HUES48 (cell line): ENCODE measurements around the gene CAAP1.
"Not testable (repeated sequence)": the region's sequence is repeated elsewhere in the genome, so short reads cannot be mapped to it uniquely, and the experiment has no call there.

Source experiments
- H3K27ac ChIP-seq: one replicate; pipeline ENCODE4 v1.7.0; 2013; ENCODE audit warnings: low read depth, low read length, inconsistent platforms
- H3K27me3 ChIP-seq: 2 replicates; pipeline ENCODE4 v1.6.1; 2013; ENCODE audit warnings: mild to moderate bottlenecking, low read length; ENCODE audit not compliant: control insufficient read depth, insufficient read depth
- H3K36me3 ChIP-seq: 2 replicates; pipeline ENCODE4 v1.6.1; 2013; ENCODE audit warnings: low read length; ENCODE audit not compliant: control insufficient read depth, insufficient read depth
- H3K4me1 ChIP-seq: 2 replicates; pipeline ENCODE4 v1.6.1; 2013; ENCODE audit warnings: mild to moderate bottlenecking, low read length; ENCODE audit not compliant: control insufficient read depth, insufficient read depth
- H3K4me3 ChIP-seq: 2 replicates; pipeline ENCODE4 v1.5.1; 2013; ENCODE audit warnings: mild to moderate bottlenecking, low read depth, low read length
- H3K9ac ChIP-seq: 2 replicates; pipeline ENCODE4 v1.6.1; 2013; ENCODE audit warnings: mild to moderate bottlenecking, low read depth, low read length, moderate library complexity
- H3K9me3 ChIP-seq: 2 replicates; pipeline ENCODE4 v1.6.1; 2013; ENCODE audit warnings: low read length; ENCODE audit not compliant: control insufficient read depth, insufficient read depth

CAAP1 gene

DNA sequence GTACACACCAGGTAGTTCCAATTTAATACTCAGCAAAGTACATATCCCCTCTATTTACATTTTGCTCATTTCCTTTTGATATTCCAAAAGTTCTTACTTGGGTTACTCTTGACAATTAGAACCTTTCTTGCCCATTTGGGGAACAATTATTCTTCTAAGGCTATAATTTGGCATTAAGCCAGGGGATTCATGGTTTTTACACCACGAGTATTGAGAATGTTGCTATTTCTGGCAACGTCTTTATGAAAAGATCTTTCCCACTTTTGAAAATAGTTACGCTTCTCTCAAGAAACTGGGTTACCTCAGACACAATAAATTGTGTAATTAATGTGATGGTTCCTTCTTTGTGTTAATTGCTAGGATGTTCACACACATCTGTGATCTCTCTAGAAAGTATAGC is 11.5 kb upstream of the CAAP1 start:
- Histone ChIP-seq H3K36me3 (peaks cover 54% of the 10 kb centered on the region), H3K4me3 (no peak overlapping the region), H3K9ac (no peak overlapping the region), H3K27me3 (no peaks in the 10 kb centered on the region), H3K27ac (no peak overlapping the region), H3K4me1 (no peaks in the 10 kb centered on the region), H3K9me3 (no peaks in the 10 kb centered on the region)

DNA sequence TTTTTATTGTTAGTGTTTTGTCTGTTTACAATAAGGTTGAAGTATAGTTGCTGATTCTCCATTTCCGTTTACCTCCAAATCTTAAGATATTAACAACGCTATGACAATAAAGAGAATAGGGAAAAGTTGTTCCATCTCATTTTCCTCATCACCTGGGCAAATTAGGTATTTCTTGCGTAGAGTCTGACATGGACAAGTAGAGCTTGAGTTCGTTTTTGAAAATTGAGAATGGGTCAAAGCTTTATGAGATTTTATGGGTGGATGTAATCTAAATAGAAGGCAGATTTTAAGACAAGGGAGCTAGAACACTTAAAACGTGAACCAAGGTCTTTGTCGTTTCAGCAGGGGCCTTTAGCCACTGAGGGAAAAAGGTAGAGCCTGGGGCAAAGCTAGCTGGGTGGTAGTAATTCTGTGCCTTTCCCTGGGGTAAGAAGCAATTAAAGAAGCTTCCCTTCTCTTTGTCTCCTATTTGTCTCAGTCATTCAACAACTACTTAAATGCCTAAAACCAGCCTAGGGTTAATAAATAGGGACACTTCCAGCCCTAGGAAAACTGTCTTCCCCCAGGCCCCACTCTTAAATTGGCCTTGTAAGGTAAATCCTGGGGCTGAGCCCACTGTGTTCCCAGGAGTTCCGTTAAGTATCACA is 551 bp upstream of the CAAP1 start:
- peak overlapping the region; percentile 100 for H3K27ac ChIP-seq
- no peaks in the 10 kb centered on the region for H3K36me3 ChIP-seq
- no peaks in the 10 kb centered on the region for H3K9me3 ChIP-seq
- H3K4me1 ChIP-seq: peaks cover 11% of the 10 kb centered on the region
- no peaks in the 10 kb centered on the region for H3K27me3 ChIP-seq
- H3K4me3 ChIP-seq: peak overlapping the region; percentile 99
- H3K9ac ChIP-seq: peak overlapping the region; percentile 98

DNA sequence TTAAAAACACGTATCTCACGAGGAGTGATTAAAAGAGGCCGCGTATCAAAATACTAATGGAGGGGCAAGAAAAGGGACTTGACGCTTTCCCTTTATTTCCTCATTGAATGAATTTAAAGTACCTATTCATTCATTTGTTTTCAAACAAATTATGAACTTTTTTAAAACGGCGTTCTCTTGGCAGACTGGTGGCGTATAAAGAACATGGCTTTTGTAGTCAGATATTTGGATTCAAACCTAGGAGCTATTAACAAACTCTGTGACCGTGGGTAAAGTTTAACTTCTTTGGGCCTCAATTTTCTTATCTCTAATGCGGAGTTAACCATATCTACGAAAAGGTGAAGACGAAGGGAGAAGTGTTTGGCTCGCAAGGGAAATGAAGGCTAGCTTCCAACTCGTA is 876 bp downstream of the CAAP1 start:
- H3K4me3 ChIP-seq: peak overlapping the region; percentile 99
- H3K36me3 ChIP-seq: peaks cover 6% of the 10 kb centered on the region; the same call in 1 of the 2 replicates
- peak overlapping the region; percentile 100 for H3K27ac ChIP-seq
- peak overlapping the region; percentile 98 for H3K9ac ChIP-seq
- H3K27me3 ChIP-seq: no peaks in the 10 kb centered on the region
- no peaks in the 10 kb centered on the region for H3K9me3 ChIP-seq
- H3K4me1 ChIP-seq: peaks cover 11% of the 10 kb centered on the region

DNA sequence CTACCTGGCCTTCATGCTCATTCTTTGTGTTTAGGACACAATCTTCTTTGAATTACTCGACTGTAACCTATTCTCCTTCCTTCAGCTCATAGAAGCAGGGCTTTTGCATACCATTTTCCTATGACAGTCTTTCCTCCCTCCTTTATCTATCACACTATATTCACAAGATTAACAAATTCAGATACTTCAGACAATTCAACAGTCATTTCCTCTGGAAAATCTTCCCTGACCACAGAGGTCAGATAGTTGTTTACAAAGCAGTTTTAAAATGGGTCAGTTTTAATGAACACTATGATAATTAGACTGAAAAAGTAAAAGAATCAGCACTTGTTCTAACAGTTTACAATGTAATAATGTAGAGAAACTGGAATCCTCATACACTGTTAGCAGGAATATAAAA is 4.3 kb downstream of the CAAP1 start:
- Histone ChIP-seq H3K9ac (no peak overlapping the region), H3K4me1 (peaks cover 4% of the 10 kb centered on the region), H3K4me3 (no peak overlapping the region), H3K9me3 (peaks cover 7% of the 10 kb centered on the region), H3K36me3 (peaks cover 39% of the 10 kb centered on the region), H3K27me3 (no peaks in the 10 kb centered on the region), H3K27ac (no peak overlapping the region)

DNA sequence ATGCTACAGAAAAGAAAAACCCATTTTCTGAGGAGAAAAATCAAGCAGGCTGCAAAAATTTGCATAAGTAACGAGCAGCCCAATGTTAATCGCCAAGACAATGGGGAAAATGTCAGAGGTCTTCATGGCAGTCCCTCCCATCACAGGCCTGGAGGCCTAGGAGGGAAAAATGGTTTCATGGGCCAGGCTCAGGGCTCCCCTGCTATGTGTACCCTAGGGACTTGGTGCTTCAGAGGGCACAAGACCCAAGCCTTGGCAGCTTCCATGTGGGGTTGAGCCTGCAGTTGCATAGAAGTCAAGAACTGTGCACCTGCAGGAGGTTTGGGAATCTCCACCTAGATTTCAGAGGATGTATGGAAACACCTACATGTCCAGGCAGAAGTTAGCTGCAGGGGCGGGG is 10.4 kb downstream of the CAAP1 start:
- Histone ChIP-seq H3K27ac (no peak overlapping the region), H3K36me3 (peaks cover 91% of the 10 kb centered on the region), H3K9me3 (peaks cover 18% of the 10 kb centered on the region), H3K27me3 (no peaks in the 10 kb centered on the region), H3K4me1 (no peaks in the 10 kb centered on the region), H3K4me3 (no peak overlapping the region), H3K9ac (no peak overlapping the region)

DNA sequence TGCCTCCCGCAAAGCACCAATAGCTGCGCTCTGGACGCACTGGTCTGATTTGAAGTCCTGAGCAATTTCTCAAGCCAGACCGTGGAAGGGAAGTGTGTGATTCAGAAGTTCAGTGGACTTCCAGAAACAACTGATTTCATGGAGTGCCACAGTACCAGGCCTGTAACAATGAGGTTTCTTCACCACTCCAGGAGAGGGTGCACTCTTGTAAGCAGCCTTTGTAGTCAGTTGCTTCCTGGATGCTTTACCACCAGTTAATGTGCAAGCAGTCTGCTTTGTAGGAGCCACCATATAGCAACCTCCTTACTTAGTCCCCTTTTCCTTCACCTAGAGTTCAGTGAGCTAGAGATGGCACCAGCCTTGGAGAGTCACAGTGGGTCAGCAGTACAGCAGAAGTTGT is 12.3 kb downstream of the CAAP1 start:
- Histone ChIP-seq H3K4me3 (no peak overlapping the region), H3K9me3 (peaks cover 18% of the 10 kb centered on the region), H3K27ac (no peak overlapping the region), H3K9ac (no peak overlapping the region), H3K36me3 (peaks cover 93% of the 10 kb centered on the region), H3K4me1 (no peaks in the 10 kb centered on the region), H3K27me3 (no peaks in the 10 kb centered on the region)

DNA sequence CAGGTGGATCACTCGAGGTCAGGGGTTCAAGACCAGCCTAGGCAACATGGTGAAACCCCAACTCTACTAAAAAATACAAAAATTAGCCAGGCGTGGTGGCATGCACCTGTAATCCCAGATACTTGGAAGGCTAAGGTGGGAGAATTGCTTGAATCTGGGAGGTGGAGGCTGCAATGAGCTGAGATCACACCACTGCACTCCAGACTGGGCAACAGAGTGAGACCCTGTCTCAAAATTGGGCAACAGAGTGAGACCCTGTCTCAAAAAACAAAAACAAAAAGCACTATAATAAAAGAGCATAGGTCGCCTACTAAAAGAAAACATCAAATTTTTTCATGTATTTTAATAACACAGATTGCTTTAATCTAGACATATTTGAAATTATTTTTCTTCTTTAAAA is 17.4 kb downstream of the CAAP1 start:
- H3K9ac ChIP-seq, H3K4me1 ChIP-seq, H3K27ac ChIP-seq, H3K4me3 ChIP-seq, H3K9me3 ChIP-seq, H3K27me3 ChIP-seq: not testable (repeated sequence)
- H3K36me3 ChIP-seq: peaks cover 52% of the 10 kb centered on the region

DNA sequence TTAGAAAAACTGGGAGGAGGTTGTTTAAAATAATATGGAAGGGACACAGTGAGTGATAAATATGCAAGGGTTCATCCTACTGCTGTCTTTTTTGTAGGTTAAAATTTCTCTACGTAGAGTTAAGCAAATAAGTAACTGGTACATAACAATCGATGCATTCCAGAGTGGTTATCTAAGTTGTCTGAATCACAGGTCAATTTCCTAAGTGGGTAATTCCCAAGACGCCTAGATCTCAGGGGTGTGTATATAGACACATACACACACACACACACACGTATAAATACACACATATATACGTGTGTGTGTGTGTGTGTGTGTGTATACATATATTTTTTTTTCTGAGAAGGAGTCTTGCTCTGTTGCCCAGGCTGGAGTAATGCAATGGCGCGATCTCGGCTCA is 22.3 kb downstream of the CAAP1 start:
- H3K4me1 ChIP-seq: no peaks in the 10 kb centered on the region
- no peaks in the 10 kb centered on the region for H3K9me3 ChIP-seq
- H3K4me3 ChIP-seq: no peak overlapping the region
- H3K27ac ChIP-seq: no peak overlapping the region
- H3K36me3 ChIP-seq: peaks cover 42% of the 10 kb centered on the region
- no peak overlapping the region for H3K9ac ChIP-seq
- no peaks in the 10 kb centered on the region for H3K27me3 ChIP-seq

DNA sequence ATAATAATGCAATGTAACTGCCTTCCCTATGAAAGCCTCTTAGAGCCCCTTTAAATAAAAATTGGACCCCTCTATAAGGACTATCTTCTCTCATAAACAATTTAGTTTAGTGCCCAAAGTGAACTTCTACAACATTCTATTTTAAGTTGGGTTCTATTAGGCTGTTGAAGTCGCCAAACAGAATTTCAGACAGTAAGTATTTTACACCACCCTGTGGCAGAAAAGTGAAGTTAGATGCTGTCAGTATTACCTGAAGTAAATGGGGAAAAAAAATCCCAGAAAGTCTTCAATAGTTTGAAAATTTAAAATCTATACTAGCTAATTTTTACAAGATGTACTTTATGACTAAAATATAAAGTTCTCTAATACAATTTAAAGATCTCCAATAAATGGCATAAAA is 29.5 kb downstream of the CAAP1 start:
- H3K27ac ChIP-seq: no peak overlapping the region
- H3K9ac ChIP-seq: no peak overlapping the region
- no peaks in the 10 kb centered on the region for H3K27me3 ChIP-seq
- H3K4me3 ChIP-seq: no peak overlapping the region
- H3K4me1 ChIP-seq: no peaks in the 10 kb centered on the region
- H3K36me3 ChIP-seq: peaks cover 47% of the 10 kb centered on the region
- H3K9me3 ChIP-seq: no peaks in the 10 kb centered on the region

DNA sequence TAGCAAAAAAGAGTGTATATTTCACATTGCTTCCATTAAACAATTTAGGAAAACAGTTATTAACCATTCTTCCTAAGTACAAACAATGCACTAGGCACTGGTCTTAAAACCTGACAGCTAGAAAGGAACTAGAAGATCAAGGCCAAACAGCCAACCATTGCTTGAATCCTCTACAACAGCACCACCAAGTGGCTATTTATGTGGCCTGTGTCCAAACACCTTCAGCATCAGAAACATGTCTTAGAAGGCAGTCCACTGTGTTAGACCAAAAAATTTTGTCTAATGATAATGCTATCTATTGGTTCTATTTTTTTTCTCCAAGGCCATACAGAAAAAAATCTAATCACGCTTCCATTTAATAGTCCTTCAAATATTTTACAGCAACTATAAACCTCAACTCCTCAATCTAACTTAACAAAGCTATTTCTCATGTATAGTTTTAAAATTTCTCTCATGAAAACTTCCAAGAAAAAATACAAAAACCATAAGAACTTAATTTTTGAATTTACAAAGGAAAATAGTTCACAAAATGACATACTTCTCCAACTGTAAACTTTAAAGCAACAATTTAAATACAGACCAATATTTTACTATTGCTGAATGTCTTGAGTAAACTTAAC is 36.1 kb downstream of the CAAP1 start:
- Histone ChIP-seq H3K36me3 (peaks cover 71% of the 10 kb centered on the region), H3K27me3 (no peaks in the 10 kb centered on the region), H3K9me3 (no peaks in the 10 kb centered on the region), H3K9ac (no peak overlapping the region), H3K4me3 (no peak overlapping the region), H3K27ac (no peak overlapping the region), H3K4me1 (no peaks in the 10 kb centered on the region)

DNA sequence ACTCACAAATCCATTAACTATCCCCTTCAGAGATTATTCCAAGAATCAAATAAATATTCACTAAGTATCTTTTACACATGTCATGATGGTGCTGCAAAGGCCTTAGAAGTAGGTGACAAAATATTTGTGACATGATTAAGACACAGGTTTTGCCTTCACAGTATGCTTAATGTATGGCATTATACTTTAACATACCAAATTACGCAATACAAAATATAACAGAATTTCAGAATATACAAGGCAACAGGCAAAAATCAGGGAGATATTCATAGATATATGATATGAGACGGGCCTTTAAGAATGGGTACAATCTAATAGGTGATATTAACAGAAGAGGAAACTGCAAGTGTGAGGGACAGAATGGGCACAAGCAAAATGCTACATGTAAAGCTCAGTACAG is 41.6 kb downstream of the CAAP1 start:
- Histone ChIP-seq H3K36me3 (peaks cover 63% of the 10 kb centered on the region), H3K4me3 (no peak overlapping the region), H3K27ac (no peak overlapping the region), H3K9me3 (no peaks in the 10 kb centered on the region), H3K27me3 (no peaks in the 10 kb centered on the region), H3K4me1 (no peaks in the 10 kb centered on the region), H3K9ac (no peak overlapping the region)
